Measurements from ENCODE around the gene MZB1.

MZB1 gene, protein sequence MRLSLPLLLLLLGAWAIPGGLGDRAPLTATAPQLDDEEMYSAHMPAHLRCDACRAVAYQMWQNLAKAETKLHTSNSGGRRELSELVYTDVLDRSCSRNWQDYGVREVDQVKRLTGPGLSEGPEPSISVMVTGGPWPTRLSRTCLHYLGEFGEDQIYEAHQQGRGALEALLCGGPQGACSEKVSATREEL

DNA sequence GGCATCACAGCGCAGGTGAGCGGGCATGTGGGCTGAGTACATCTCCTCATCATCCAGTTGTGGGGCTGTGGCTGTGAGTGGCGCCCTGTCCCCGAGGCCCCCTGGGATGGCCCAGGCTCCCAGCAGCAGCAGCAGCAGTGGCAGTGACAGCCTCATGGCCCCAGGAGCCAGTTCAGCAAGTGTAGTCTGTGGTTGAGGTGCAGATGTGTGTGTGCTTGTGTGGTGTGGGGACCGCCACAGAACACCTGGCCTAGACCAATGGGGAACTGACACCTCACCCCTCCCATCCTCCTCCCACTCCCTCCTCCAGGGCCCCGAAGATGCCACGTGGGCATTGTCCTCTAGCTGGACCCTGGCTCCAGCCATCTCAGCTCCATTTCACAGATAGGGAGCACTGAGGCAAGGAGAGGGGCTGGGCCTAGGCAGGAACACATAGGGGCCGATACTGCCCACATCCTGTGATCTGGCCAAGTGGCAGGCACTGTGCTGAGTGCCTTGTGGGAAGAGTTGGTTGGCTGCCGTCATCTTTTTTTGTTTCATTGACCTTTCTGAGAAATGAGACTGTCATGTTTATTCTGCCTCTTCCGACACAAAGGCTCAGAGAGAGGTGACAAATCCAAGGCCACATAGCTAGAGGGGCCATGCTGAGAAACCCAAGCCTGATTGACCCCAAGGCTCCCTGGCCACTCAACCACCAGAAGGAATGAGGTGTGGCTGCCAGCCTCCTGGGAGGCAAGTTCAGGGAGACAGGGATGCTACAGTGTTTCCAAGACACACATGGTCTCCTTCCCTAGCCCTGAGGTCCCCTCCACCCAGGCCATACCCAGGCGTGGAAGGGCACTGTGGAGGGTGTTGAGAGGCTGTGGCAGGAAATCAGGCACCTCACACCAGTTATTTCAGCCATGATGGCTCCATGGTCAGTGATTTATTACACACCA lies at the start of gene MZB1:
TSS of gene MZB1 (minus strand) at position 213 of the 938 bp plus-strand sequence. CDS start at position 156, 57 bp downstream.
- DNase-seq (ENCODE audit: low read depth in 2 of 2), result peak in 1 of 2 experiments; percentile 34

DNA sequence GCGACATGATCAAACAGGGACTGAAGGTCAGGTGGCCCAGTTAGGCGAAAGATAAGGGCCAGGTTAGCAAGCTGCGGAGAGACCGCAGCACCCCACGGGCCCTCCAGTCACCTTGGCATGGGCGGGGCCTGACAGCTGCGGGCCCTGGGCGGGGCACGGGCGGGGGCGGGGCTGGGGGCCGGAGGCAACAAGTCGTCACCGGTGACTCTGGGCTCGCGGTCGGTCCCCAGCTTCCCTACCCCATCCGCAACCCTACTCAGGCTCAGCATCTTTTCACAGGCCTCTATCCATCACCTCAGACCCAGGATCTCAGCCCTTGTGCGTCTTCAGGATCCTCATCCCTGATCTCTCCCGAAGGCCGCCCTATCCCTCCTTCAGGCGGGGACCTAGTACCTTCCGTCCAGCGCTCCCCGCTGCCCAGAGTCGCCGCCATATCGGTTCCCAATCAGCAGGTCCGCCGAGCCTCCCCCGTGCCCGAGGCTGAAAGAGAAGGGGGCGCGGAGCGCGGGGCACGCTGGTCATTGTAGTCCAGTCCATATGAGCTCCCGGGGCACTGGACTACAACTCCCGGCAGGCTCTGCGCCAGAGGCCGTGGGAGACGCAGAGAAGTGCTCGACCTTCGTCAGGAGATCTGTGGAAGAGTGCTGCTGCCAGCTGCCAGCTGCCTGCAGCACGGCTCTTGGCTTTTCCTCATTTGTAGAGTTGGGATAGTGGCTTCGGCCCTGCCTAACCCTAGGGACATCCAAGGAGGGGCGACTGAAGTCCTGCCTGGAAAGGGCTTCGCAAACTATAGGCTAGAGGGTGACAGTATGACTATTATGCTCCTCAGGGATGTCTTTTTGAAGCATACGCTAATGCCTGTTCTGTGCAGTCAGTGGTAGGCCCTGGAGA lies 49.5 kb upstream of the MZB1 start, which contains the start of gene DNAJC18:
TSS of gene DNAJC18 (minus strand) at position 513 of the 891 bp plus-strand sequence. CDS start at position 433, 80 bp downstream.
- peak; percentile 80 to 91 for DNase-seq (ENCODE audit: low read depth in 2 of 2)

DNA sequence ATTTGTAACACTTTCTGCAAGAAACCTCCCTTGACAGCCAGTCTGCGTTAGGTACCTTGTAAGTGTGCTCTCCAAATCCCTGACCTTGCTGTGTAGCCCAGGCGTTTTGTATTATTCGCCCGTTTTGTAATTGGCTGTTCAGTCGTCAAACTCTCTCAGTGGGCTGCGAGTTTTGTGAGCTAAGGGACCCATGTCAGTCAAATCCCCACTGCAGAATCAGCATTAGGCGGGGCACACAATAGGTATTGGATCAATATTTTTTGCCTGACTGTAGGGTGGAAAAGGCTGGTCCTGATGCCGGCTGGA lies 48.9 kb upstream of the MZB1 start:
- DNase-seq (ENCODE audit: low read depth in 2 of 2), result no peak

DNA sequence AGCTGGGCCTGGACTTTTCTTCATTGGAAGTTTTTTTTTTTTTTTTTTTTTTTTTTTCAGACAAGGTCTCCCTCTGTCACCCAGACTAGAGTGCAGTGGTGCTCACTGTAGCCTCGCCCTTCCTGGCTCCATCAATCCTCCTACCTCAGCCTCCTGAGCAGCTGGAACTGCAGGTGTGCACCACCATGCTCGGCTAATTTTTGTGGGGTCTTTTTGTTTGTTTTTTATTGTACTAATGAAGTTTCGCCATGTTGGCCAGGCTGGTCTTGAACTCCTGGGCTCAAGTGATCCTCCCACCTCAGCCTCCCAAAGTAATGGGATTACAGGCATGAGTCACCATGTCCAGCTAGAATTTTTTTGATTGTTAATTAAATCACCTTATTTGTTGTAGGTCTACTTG lies 46.0 kb upstream of the MZB1 start:
- DNase-seq (ENCODE audit: low read depth in 2 of 2), result no peak

DNA sequence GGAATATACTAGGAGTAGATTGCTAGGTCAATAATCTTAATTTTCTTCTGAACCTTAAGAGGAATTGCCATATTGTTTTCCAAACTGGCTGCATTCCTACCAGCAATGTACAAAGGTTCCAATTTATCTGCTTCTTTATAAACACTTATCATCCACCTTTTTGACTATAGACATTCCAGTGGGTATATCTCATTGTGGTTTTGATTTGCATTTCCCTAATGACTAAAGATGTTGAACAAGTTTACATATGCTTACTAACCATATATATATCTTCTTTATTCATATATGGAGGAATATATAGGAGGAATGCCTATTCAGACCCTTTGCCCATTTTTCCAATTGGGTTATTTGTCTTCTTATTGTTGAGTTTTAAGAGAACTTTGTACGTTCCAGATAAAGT lies 42.0 kb upstream of the MZB1 start:
- DNase-seq (ENCODE audit: low read depth in 2 of 2), result no peak

DNA sequence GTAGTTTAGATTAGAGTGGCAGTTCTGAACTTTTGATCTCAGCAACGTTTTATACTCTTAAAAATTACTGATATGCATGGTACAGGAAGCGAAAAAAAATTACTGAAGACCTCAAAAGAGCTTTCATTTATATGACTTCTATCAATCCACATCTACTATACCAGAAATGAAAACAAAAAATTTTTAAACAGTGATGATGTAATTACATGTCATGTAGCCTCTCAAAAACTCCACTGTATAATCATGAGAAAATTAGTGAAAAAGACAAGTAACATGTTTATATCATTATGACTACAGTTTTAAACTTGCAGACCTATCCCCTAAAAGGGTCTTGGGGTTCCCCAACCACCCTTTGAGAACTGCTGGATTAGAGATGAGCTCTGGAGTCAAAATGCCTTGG lies 40.3 kb upstream of the MZB1 start:
- DNase-seq (ENCODE audit: low read depth in 2 of 2), result no peak

DNA sequence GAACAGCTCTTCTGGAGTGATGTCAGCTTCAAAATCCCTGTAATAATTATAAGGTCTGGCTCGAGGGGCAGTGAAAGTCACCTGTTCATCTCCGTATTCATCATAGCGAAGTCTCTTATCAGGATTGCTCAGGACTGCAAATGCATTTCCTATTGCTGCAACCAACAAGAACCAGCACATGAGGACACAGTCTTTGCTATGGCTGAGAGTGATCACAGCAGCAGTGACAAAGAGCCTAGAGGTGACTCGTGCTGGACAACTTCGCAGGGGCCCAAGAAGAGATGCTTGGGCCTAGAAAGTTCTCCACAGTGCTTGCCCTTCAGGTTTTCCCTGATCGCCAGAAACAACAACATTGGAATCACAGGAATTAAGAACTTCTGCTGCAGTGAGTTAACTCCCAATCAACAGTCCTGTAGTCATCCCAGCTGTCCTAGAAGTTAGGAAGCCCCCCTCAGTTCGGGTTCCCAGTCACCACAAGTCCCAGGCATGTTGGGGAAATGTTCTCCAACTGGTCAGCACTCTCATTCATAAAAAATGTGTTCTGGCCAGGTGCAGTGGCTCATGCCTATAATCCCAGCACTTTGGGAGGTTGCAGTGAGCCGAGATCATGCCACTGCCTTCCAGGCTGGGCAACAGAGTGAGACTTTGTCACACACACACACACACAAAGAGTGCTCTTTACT lies 36.6 kb upstream of the MZB1 start:
- no peak for DNase-seq (ENCODE audit: low read depth in 2 of 2)

DNA sequence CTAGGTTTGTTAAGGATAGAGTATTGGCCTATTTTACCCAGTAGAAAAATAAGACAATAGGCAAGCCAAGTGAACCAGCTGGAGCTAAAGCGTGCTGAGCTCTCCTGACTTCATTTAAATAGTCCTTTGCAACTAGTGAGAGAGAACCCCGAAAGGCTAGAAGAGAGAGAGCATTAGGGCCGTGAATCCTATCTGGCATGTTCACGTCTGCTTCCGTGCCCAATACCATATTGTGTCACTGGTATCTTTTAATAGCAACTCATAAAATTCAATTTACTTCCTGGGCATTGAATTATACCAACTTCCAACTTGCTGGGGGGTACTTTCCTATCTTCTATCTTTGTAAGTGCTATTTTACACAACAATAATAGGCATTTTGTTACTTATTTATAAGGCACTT lies 35.8 kb upstream of the MZB1 start:
- DNase-seq (ENCODE audit: low read depth in 2 of 2), result no peak

DNA sequence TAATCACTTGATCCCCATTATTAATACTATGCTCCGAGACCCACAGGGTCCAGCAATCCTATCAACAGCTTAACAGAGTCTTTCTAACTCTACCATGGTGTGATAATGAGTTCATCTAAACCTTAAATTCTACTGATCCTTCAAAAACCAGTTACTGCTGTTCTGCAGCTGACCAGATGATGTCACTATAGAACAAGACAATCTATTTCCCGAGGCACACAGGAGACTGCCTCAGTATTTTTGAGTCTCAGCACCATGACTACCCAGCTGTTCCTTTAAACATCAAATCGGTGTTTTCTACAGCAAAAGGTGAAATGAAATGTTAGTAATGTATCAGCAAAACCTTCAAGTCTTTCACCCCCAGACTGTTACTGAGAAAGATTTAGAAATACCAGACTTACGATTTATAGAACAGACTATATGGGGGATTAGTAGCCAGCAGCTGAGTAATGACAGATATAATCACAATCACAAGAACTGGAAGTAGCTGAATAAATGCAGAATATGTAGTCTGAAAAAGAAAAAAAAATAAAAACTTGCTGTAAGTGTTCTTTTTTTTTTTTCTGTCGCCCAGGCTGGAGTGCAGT lies 32.7 kb upstream of the MZB1 start:
- DNase-seq (ENCODE audit: low read depth in 2 of 2), result no peak

DNA sequence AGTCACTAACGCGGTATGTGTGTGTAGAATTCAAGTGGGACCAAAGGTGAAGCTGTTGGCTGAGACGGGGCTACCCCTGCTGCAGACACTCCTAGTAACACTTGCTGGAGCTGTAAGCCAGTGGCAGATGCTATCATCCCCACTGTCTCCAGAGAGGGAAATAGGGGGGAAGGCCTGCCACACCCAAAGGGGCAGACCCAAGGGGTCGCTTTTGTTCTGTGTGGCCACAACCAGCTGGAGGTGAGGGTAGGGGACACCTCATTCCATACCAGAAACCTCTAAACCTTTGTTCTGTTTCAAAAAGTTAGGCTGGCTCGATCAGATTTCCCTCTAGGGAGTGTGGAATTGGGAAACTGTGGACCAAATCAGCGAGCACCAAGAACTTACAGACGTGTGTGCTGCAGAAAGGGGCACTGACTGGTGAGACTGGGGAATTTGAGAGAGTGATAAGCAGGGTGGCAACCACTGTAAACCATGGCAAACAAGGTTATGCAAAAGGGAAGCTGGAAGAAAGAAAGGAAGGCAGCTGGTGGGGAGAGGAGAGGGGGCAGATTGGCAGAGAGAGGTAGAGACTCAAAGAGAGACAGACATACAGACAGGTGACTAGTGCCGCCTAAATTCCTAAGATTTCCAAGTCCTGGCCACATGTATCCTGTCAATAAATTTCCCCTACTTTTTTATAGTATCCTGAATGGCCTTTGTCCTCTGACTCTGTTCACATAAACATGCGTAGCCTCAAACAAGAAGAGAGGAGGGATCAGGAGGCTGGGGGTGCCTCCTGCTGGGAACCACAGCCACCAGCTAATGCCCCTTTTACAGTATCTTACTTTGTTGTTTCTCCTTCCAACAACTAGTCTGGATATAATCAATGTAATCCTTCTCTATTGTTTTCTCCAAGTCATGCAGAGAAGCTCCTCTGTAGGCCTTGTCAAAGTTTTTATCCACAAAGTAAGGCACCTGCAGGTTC lies 29.8 kb upstream of the MZB1 start:
- no peak for DNase-seq (ENCODE audit: low read depth in 2 of 2)

DNA sequence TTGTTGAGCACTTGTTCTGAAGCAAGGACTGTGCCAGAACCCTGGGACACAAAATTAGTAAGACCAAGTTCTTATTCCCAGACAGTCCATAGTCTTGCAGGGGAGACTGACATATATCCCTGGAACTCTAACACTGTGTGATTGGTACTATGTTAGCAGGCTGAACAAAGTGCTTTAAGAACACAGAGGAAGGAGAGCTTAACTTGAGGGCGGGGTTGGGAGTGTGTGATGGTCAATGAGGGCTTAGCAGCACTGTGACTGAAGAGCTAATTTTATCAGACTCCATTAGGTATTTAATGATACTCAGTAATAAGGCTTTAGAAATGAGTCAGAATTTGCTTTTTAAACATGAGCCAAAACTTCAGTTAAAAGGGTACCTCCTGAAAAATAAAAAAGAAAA lies 29.1 kb upstream of the MZB1 start:
- DNase-seq (ENCODE audit: low read depth in 2 of 2), result no peak

DNA sequence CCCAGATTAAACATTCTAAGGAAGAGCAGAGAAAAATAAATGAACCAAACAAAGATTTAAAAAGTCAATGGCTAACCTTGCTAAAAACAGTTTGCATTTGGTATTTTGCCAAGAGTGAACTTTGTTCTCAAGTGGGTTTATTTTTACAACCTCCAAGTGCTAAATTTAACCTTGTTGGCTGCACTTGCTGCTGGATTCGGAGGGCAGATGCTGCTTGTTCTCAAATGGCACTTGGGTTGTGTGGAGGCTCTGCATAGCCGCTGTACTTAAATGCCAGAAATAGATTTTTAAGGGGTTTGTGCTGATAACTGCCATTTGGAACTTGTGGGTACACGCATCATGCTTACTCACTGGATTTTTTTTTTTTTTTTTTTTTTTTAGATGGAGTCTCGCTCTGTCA lies 27.5 kb upstream of the MZB1 start:
- no peak for DNase-seq (ENCODE audit: low read depth in 2 of 2)

DNA sequence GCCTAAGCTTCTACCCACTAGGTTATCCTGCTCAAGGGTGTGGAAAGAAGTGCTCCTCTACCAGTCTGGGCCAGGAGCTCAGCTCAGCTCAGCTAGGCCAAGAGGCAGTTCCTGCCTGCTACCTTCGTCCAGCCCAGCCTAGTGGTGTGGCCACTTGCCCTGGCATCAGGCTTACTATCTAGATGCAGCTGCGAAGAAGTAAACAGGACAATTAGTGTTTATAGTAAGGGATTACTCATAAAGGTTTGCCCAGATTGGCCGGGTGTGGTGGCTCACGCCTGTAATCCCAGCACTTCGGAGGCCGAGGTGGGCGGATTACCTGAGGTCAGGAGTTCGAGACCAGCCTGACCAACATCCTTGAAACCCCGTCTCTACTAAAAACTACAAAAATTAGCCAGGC lies 26.9 kb upstream of the MZB1 start:
- DNase-seq (ENCODE audit: low read depth in 2 of 2), result no peak

DNA sequence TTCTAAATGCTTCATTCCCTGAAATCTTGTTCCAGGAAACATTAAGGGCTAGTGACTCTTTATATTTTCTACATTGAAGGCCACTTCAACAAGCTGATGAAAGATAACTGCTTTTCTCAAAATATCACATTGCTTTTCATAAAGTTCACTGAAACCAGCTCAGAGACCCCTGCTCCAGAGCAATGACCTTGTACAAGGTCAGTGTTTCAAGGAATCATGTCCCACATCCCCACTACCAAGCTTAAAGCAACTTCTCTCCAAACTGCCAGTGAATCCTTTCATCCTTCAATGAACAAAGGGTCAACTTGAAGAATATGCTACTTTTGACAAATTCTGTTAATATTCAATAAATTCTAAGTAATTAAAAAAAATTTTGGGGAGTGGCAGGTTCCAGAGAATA lies 26.2 kb upstream of the MZB1 start:
- DNase-seq (ENCODE audit: low read depth in 2 of 2), result no peak

DNA sequence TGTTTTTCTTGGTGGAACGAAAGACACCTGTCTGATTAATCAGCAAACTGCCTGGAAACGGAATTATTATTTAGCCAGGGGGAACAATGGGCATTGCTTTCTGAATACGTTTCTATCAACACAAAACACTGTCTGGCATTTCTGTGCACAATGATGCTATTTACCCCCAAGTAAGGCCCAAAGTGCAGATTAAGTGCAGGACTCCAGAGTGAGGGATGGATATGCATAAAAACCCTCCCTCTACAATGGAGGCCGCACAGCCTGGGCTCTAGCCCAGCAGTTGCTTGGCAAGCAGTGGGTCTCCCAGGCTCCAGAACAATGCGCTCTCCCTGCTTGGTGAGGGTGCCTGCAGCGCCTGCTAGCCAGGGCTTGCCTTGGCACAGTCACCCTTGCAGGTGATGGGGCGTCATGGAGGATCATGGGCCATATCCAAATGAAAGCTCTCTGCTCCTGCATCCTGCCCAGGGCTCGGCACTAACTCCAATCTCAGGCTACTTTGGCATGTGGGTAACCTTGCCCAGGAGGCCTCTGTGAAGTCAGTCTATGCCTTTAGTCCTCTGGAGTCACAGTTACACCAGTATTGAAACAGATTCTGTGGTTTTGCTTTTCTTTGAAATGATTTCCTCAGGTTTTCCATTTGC lies 25.6 kb upstream of the MZB1 start:
- no peak for DNase-seq (ENCODE audit: low read depth in 2 of 2)

DNA sequence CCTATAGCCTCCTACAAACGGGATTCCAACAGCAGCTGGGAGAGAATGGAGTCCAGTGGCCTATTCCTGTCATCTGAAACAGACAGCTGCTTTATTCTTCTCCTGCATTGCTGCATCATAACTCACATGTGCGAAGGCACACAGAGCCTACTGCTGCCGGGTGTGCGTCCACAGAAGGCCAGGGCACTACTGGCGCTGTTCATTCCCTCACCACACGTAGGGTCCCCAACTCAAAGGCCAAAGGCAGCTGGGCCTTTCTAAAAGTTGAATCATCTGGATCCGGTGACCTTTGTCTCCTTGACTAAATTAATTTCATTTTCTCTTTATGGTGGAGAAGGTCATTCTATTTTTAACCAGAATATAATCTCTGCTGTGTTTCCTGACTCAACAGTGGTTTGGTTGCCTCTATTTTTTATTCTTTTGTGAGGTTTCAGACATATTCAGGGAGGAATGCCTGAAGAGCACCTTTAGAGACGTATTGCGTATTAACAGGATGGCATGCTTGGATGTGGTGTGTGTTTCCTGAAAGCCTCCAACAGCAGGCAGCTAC lies 24.9 kb upstream of the MZB1 start:
- no peak for DNase-seq (ENCODE audit: low read depth in 2 of 2)

DNA sequence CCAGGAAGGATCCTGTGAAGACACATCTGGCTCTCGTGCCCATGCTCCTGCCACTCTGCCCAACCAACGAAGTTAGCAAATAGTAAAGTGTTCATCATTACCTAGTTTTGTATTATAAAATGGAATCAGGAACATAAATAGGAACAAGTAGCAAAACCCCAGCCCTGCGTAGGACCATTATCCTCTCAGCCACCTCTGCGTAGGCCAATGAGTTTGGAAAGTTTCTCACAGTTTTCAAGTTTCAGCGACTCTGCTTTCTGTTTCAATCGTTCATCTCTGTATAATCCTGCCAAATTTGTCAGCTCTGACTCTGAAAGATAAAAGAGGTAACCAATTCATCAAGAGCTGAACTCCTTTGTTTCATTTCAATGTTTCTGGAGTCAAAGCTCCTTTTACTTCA lies 24.2 kb upstream of the MZB1 start:
- no peak for DNase-seq (ENCODE audit: low read depth in 2 of 2)

DNA sequence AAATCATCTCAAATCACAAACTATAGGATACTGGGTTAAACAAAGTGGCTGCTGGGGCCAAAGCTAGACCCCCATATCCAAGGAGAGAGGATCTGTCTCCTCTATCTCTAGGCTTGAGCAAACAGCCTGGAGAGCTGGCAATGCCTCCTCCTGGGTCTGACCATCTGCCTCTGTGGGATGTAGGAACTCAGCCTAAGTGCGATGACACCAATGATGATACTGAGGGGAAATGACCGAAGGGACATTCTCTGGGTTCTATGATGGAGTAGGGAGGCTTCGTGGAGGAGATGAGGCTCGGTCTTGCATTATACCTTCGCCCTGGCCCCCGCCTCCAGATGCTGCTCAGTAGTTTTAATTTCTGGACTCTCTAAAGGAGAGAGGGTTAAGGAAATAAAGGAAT lies 23.4 kb upstream of the MZB1 start:
- no peak for DNase-seq (ENCODE audit: low read depth in 2 of 2)

All from stimulated activated CD4-positive, alpha-beta T cell treated with anti-CD3 and anti-CD28 coated beads, Interleukin-12 subunit alpha, Interleukin-12 subunit beta, amount 100 ng/mL, for 24 hours (primary cell).